NCI-H1417 treated with DMSO at 0.1 percent for 48 hours (cell line): Measurements from ENCODE around the gene TNFAIP8.
"Not testable (repeated sequence)": the region's sequence is repeated elsewhere in the genome, so short reads cannot be mapped to it uniquely, and the experiment has no call there.

Source experiments
- DNase-seq: peaks from one replicate; lab custom pipeline; 2025; lab: John Stamatoyannopoulos, UW

TNFAIP8 gene

GRCh38 chr5:119420169-119420568 is 64.3 kb downstream of the TNFAIP8 start:
- DNase-seq: no peak

DNA sequence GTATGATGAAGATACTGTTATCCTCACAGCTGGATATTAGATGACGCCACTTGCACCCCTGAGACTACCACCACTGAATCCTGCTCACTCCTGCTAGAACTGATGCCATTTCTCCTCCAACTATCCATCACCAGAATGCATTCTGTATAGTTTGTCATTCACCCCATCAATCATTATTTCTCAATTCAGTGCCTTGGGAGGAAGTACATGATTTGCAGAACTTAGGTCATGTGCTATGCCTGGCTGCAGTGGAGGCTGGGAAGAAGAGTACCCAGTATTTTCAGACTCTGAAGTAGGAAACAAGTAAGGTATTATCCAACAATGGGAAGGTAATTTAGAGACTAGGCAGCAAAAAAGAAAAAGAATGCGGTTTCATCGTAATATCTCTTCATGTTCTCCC is 70.2 kb downstream of the TNFAIP8 start:
- no peak for DNase-seq

- no peak for DNase-seq
Observed at GRCh38 chr5:119427060-119427459, 71.2 kb downstream of the TNFAIP8 start.

DNA sequence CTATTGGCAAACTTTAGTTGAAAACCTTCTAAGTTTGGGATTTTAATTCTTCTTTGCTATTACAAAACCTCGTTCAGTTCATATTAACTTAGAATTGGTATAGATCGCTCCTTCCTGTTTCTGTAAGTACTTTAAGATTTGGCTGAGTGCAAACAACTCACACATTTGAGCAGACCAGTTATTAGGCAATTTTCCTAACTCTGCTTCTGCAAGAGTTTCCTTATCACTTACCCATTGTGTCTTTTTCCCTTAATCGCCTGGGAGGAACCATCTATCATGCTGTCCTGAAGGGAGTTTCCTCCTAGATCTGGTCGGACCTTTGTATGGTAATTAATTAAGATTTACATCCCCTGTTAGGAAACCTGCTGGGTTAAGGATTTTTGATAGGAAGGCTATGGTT is 71.8 kb downstream of the TNFAIP8 start:
- not testable (repeated sequence) for DNase-seq

- not testable (repeated sequence) for DNase-seq
Observed at GRCh38 chr5:119428166-119428565, 72.3 kb downstream of the TNFAIP8 start.

DNA sequence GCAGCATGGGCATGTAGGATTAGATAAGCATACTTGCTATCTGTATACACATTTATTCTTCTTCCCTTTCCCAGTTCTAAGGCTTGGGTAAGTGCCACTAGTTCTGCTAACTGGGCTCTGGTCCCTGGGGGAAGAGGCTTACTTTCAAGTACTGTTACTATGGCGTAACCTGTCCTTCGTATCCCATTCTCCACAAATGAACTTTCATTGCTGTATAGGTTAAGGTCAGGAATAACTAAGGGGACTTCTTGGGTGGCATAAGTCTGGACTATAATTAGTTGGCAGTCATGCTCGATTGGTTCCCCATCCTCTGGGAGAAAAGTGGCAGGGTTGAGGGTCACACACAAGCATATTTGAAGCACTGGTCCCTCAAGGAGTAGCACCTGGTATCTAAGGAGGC is 72.8 kb downstream of the TNFAIP8 start:
- DNase-seq: not testable (repeated sequence)

- DNase-seq: not testable (repeated sequence)
Observed at GRCh38 chr5:119432674-119433237, 76.9 kb downstream of the TNFAIP8 start.

GRCh38 chr5:119435436-119436132 is 79.8 kb downstream of the TNFAIP8 start:
- DNase-seq: no peak

GRCh38 chr5:119437785-119438586 is 82.2 kb downstream of the TNFAIP8 start:
- DNase-seq: not testable (repeated sequence)

DNA sequence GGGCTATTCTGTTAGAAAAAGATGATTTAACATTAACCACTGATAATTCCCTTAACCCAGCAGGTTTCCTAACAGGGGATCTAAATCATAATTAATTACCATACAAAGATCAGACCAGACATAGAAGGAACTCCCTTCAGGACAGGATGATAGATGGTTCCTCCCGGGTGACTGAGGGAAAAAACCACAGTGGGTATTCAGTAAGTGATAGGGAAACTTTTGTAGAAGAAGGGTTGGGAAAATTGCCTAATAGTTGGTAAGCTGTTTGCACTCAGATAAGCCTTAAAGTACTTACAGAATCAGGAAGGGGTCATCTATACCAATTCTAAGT is 82.7 kb downstream of the TNFAIP8 start:
- not testable (repeated sequence) for DNase-seq

DNA sequence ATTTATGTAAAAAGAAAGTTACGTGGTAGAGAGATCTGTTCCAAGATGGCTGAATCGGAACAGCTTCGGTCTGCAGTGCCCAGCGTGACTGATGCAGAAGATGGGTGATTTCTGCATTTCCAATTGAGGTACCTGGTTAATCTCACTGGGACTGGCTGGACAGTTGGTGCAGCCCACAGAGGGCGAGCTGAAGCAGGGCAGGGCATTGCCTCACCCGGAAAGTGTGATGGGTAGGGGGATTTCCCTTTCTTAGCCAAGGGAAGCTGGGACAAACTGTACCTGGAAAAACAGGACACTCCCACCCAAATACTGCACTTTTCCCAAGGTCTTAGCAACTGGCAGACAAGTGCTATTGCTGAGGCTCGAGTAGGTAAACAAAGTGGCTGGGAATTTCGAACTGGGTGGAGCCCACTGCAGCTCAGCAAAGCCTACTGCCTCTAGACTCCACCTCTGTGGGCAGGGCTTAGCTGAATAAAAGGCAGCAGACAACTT is 83.4 kb downstream of the TNFAIP8 start:
- DNase-seq: no peak

- not testable (repeated sequence) for DNase-seq
Observed at GRCh38 chr5:119439632-119440031, 83.8 kb downstream of the TNFAIP8 start.

DNA sequence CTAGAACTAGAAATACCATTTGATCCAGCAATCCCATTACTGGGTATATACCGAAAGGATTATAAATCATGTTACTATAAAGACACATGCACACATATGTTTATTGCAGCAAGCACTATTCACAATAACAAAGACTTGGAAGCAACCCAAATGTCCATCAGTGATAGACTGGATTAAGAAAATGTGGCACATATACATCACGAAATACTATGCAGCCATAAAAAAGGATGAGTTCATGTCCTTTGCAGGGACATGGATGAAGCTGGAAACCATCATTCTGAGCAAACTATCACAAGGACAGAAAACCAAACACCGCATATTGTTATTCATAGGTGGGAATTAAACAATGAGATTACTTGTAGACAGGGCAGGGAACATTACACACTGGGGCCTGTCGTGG is 88.8 kb downstream of the TNFAIP8 start:
- DNase-seq: not testable (repeated sequence)

GRCh38 chr5:119445544-119445943 is 89.7 kb downstream of the TNFAIP8 start:
- DNase-seq: no peak
